GM12865 (cell line): Measurements from ENCODE around the gene DNAJC27.

Source experiments
- DNase-seq: peaks from one replicate; pipeline ENCODE4 v3.0.0; 2010; ENCODE audit warnings: low read depth
- H3K4me3 ChIP-seq: 2 replicates; pipeline ENCODE4 v1.5.1; 2011; ENCODE audit warnings: mild to moderate bottlenecking, low read depth, low read length, control low read depth
- TF ChIP-seq, protein P1 (sequence below): IDR thresholded peaks from 2 replicates; pipeline ENCODE4 v1.5.1; 2011; ENCODE audit warnings: low read length, control low read depth, low read depth, inconsistent platforms; ENCODE audit not compliant: insufficient read depth; ENCODE audit errors: missing control alignments

The DNAJC27 gene

DNA sequence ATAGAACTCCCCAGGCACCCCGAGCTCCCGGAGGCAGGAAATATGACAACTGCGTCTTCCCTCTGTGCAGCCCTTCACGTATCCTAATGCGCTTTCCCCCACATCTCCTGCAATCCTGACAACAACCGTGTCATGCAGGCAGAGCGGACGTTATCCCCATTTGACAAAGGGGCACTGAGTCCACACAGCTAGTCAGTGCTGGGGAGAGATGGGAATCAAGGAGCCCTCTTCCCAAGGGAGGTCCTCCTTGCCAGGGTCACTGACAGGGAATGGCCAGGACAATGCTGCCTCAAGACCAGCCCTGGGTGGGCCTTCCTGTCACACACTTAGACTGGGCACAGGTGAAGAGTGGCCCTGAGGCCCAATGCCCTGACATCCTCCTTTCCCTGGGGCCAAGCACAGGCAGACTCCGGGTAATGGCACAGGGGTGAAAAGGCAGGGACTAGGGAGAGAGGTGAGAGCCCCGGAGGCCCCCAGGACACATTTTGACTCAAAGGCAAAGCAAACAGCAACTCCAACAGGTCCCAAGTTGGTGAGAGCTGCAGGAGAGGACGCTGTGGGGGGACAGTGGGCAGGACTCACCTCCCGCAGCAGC, 53.9 kb downstream of the DNAJC27 start:
- TF ChIP-seq, protein P1, sequence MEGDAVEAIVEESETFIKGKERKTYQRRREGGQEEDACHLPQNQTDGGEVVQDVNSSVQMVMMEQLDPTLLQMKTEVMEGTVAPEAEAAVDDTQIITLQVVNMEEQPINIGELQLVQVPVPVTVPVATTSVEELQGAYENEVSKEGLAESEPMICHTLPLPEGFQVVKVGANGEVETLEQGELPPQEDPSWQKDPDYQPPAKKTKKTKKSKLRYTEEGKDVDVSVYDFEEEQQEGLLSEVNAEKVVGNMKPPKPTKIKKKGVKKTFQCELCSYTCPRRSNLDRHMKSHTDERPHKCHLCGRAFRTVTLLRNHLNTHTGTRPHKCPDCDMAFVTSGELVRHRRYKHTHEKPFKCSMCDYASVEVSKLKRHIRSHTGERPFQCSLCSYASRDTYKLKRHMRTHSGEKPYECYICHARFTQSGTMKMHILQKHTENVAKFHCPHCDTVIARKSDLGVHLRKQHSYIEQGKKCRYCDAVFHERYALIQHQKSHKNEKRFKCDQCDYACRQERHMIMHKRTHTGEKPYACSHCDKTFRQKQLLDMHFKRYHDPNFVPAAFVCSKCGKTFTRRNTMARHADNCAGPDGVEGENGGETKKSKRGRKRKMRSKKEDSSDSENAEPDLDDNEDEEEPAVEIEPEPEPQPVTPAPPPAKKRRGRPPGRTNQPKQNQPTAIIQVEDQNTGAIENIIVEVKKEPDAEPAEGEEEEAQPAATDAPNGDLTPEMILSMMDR, result no peak
- no peak for DNase-seq
- H3K4me3 ChIP-seq, result no peak overlapping the region; the same call in 1 of the 2 replicates

DNA sequence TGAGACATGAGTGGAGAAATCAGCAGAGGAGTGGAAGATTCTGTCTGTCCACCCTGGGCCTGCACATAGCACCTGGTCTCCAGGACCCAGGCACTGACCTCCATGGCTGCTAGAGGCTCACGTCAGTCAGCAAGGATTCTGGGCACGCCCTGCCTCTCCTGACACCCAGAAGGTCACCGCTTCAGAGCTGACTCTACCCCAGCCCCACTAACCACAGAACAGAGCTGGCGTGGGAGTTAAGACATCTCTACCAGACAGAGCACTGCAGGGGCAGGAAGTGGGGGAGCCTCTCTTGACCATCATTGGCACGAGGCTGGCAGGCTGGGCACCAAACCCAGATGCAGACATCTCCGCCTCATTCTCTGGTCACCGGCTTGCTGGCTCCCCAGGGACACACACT, 54.7 kb downstream of the DNAJC27 start:
- peak; percentile 61 for DNase-seq
- no peak overlapping the region for H3K4me3 ChIP-seq
- TF ChIP-seq, protein P1, result no peak

DNA sequence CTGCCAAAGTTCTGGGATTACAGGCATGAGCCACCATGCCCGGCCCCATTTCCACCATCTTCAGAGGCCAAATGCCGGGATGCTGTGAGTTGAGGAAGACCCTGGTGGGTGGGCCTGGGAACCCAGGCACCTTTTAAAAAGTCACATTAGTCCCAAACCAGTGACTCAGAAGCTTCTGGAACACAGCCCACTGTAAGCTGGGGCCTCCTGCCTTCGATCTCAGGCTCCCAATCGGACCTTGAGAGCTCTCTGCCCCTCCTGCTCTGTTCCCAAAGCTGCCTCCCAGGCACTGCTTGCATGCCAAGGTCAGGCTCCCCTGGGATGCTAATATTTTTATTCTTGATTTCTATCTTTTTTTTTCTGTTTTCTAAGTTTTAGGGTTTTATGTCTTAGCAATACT, 56.0 kb downstream of the DNAJC27 start:
- no peak for DNase-seq
- TF ChIP-seq, protein P1, result no peak
- no peak overlapping the region for H3K4me3 ChIP-seq

DNA sequence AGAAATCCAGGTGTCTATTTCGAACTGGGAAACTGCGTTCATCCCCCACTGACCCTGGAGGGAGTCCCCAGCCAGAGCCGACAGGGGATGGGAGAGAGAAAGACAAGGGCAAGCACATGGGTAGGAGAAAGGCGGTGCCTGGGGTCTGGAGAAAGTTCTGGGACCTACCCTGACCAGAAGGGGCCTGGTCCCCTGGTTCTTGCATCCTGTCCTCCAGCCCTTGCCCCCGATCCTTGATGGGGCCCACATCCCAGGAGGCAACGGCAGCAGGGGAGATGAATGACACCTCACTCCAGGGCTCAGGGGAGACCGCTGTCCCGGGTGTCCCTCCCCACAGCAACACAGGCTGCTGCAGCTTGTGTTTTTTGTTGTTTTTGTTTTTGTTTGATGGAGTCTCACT, 56.6 kb downstream of the DNAJC27 start:
- H3K4me3 ChIP-seq, result no peak overlapping the region
- DNase-seq, result no peak
- TF ChIP-seq, protein P1, result no peak

DNA sequence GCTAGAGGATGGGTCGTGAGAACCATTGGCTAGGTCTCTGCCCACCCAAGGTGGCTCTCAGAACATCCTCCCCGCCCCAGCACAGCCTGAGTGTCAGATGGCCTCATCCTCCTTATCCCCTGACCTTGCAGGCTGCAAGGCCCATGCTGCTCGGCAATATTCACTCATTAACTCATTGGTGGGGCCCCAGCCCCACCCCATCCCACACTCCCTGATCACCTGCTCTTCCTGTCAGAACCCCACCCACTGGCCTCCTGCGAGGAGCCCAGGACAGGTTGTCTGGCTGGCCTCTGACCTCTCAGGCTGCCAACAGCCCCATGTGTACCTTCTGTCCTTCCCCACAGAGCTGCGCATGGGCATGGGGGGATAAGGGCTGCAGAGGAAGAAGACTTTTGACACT, 57.0 kb downstream of the DNAJC27 start:
- TF ChIP-seq, protein P1, result no peak
- H3K4me3 ChIP-seq, result no peak overlapping the region
- no peak for DNase-seq

DNA sequence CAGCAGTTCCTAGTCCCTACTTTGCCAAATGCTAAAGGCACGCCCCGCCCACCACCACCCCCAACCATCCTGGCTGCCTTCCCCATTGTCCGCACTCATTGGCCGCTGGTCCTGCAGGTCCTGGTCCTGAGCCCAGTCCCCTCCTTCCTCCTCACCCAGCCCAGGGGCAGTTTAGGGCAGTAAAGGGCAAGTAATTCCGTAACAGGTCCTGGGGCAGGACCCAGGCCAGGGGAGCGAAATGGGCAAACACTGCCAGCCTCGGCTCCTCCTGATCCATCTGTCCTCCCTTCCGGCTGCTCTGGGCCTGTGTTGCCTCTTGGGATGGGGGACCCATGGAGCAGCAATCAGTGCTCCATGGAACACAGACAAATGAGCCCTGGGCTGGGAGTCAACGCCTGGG, 57.8 kb downstream of the DNAJC27 start:
- TF ChIP-seq, protein P1, result no peak
- H3K4me3 ChIP-seq, result no peak overlapping the region
- DNase-seq, result no peak

DNA sequence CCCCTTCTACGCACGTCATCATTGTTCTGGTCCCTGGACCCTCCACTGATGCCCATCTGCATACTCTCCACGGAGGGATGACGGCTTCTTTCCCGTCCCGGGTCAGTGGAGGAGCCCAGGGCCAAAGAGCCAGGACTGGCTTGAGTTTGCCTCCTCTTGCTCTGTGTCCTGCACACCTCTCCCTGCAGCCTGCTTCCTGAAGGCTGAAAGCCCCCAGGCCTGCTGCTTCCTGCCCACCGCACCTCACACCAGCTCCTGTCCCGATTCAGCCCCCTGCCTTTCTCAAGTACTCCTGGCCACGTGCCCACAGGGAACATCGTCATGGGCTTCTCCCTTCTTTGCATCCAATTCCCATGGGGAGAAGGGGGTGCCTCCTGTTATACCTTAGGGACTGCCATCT, 58.8 kb downstream of the DNAJC27 start:
- DNase-seq, result no peak
- TF ChIP-seq, protein P1, result no peak
- no peak overlapping the region for H3K4me3 ChIP-seq
